Measurements from ENCODE around the gene ADARB2.

ADARB2 gene

GRCh38 chr10:1737222-1738061 lies at the start of gene ADARB2:
Gene ADARB2 (minus strand): TSS chr10:1737525.
- ChIA-PET POLR2A (interaction anchor here (0.6 to 1.3 kb wide), 3 partner anchors 15 to 379 kb away, joined by 3 to 7 read pairs (median 3); no protein-coding TSS in a partner anchor), CTCF (interaction anchor here (0.8 to 1.4 kb wide), 4 partner anchors 8 to 22 kb away, joined by 3 to 4 read pairs (median 3); no protein-coding TSS in a partner anchor)
- no peak for TF ChIP-seq CTCF (IDR thresholded peaks at IDR 0.05; ENCODE audit: control extremely low read depth, extremely low read depth, low read depth, missing control alignments)
- DNase-seq (ENCODE audit: extremely low spot score), result peak; percentile 71

DNA sequence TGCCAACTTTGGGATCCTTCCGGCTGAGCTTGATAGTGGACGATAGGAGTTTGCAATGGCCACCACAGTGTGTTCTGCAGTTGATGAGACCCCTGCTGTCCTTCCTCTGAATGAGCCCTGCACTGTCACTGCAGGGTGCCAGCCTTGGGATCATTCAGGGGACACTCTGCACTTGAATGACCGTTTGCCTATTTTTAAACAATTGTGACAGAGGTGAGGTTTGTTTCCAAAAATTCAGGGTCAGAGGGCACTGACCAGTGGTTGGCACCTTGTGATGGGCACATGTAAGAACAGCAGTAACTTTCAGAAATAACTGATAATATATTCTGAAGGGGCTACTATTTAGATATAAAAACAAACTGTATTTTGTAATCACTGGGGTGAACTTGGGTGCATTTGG lies 48.5 kb upstream of the ADARB2 start:
- no peak for TF ChIP-seq CTCF (IDR thresholded peaks at IDR 0.05; ENCODE audit: control extremely low read depth, extremely low read depth, low read depth, missing control alignments)
- ChIA-PET POLR2A (no interaction called here), CTCF (no interaction called here)
- no peak for DNase-seq (ENCODE audit: extremely low spot score)

GRCh38 chr10:1782841-1783240 lies 45.5 kb upstream of the ADARB2 start:
- CTCF ChIA-PET, result no interaction called here
- POLR2A ChIA-PET, result no interaction called here
- DNase-seq (ENCODE audit: extremely low spot score), result no peak
- no peak for TF ChIP-seq CTCF (IDR thresholded peaks at IDR 0.05; ENCODE audit: control extremely low read depth, extremely low read depth, low read depth, missing control alignments)

- DNase-seq (ENCODE audit: extremely low spot score), result no peak
- POLR2A ChIA-PET, result no interaction called here
- TF ChIP-seq CTCF (IDR thresholded peaks at IDR 0.05; ENCODE audit: control extremely low read depth, extremely low read depth, low read depth, missing control alignments), result no peak
- CTCF ChIA-PET, result no interaction called here
These were observed 42.5 kb upstream of the ADARB2 start for GRCh38 chr10:1779796-1780195.

DNA sequence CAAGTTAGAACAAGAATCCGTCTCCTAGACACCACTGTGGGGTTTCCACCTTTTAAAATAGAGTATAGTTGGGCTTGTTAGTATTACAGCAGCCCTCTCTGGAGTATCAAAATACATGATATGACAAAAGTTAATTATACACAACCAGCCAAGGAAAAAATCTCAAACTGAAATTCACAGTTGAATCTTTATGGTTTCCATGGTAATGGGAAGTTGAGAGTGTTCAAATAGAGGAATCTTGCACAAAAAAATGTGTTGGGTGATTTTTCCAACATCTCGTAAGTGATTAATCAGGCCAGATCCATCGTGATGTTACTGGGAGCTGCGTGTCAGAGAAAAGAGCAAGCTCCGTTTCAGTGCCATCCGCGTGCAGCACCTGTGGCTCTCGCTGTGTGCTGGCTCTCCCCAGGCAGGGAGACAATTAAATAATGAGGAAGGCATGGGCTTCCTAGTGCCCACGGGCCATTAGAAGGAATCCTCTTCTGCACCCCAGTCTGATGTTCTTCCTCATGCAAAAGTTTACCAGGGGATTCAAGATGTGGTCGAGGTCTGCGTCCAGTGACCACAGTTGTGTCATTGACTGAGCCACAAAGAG lies 41.1 kb upstream of the ADARB2 start:
- DNase-seq (ENCODE audit: extremely low spot score), result no peak
- ChIA-PET POLR2A (no interaction called here), CTCF (interaction anchor here (0.6 kb wide), 1 partner anchor 57 kb away, joined by 3 read pairs; no protein-coding TSS in a partner anchor)
- no peak for TF ChIP-seq CTCF (IDR thresholded peaks at IDR 0.05; ENCODE audit: control extremely low read depth, extremely low read depth, low read depth, missing control alignments)

DNA sequence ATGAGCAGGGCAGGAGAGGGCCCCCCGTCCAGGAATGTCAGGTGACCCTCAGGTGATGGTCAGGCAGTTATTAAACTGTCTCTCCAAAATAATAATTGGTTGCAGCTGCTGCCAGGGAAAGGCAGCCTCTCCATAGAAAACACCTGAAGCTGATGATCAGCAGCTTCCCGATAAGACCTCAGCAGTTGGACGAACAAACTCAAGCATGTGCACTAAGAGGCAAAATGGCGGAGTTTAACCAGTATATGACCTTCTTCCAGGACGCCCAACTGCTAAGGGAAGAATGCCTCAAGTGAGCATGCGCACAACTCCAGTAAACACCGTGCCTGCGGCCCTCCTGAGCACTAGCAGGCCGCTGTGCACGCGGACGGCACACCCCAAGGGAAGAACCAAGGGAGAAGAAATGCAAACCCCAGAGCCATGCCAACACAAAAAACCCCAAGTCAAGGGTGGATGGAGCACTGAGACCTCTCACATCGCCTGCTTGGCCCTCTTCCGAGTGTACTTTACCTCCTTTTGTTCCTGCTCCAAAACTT lies 38.9 kb upstream of the ADARB2 start:
- ChIA-PET CTCF (interaction anchor here (1.5 kb wide), 1 partner anchor 21 kb away, joined by 3 read pairs; no protein-coding TSS in a partner anchor), POLR2A (no interaction called here)
- no peak for TF ChIP-seq CTCF (IDR thresholded peaks at IDR 0.05; ENCODE audit: control extremely low read depth, extremely low read depth, low read depth, missing control alignments)
- no peak for DNase-seq (ENCODE audit: extremely low spot score)

Data from GM10248 (cell line).